Uterus (tissue), 4 donors: ENCODE results near the gene VAMP7. TPM values are rescaled to one million over a fixed set of nuclear protein-coding genes. Genes with fewer than 3 reads are reported as not detected.
"Not testable (repeated sequence)": the region's sequence is repeated elsewhere in the genome, so short reads cannot be mapped to it uniquely, and the experiment has no call there.

ENCODE experiments used
- DNase-seq, 2 donors: peaks; one replicate each; pipeline ENCODE4 v3.0.0-alpha.2; 2019 to 2020
- H3K27ac ChIP-seq, 2 donors: fragments of 200-600 bp; sonication (generic); 1 replicate in 1 of 2; 2 replicates in 1 of 2; pipeline ENCODE4 v1.5.1; 2016 to 2018
- H3K27me3 ChIP-seq, 2 donors: fragments of 200-600 bp; sonication (generic); one replicate each; pipeline ENCODE4 v1.5.1; 2018 to 2019; ENCODE audit warnings: control low read depth in 1 of 2
- H3K36me3 ChIP-seq, 2 donors: fragments of 200-600 bp; sonication (generic); one replicate each; pipeline ENCODE4 v1.5.1; 2019; ENCODE audit warnings: control low read depth in 1 of 2
- H3K4me1 ChIP-seq, 2 donors: fragments of 200-600 bp; sonication (generic); one replicate each; pipeline ENCODE4 v1.5.1; 2018 to 2019; ENCODE audit warnings: control low read depth in 1 of 2
- H3K4me3 ChIP-seq, 2 donors: fragments of 200-600 bp; sonication (generic); 1 replicate in 1 of 2; 2 replicates in 1 of 2; pipeline ENCODE4 v1.5.1; 2018 to 2019; ENCODE audit warnings: mild to moderate bottlenecking in 1 of 2
- H3K9me3 ChIP-seq, 2 donors: fragments of 200-600 bp; sonication (generic); one replicate each; pipeline ENCODE4 v1.5.1; 2019; ENCODE audit warnings: control low read depth in 1 of 2
- CTCF ChIP-seq, 4 experiments: fragments of 200-600 bp in 2 of 4; fragments of 450-650 bp in 2 of 4; sonication (generic) in 2 of 4; IDR thresholded peaks; one replicate each; pipeline ENCODE4 v1.5.1; 2016 to 2019; ENCODE audit warnings: antibody characterized with exemption in 4 of 4, mild to moderate bottlenecking in 2 of 4, moderate library complexity in 1 of 4
- POLR2A ChIP-seq, 2 donors: fragments of 450-650 bp; IDR thresholded peaks; one replicate each; pipeline ENCODE4 v1.6.1; 2016; ENCODE audit warnings: antibody characterized with exemption in 2 of 2, mild to moderate bottlenecking in 1 of 2, moderate library complexity in 1 of 2
- intact Hi-C: fragments of 100-400 bp; cut with DNase I; formaldehyde crosslinking; loops from one replicate; pipeline ENCODE4 v1.15.1; 2023; ENCODE audit warnings: low total_unique reads
- total RNA-seq, 4 donors: library from RNA; depleted of rRNA in 3 of 4; stranded (reverse); fragments of >200 nt in 3 of 4; gene quantifications; one replicate each; pipeline versions ENCODE4 v1.1.0 to v1.2.4, GENCODE V29; 2014 to 2023
- donor health status: DM: yes; HTN: yes; CAD: no.

Gene VAMP7
- total RNA-seq, 4 donors from 2014 or later, result 23.2 to 38.9 (median 34.5) TPM

GRCh38 chrX:155899366-155899765 is 18.2 kb downstream of the VAMP7 start:
- Histone ChIP-seq H3K36me3 (no peaks in the 10 kb centered on the region), H3K27ac (no peak overlapping the region), H3K9me3 (no peaks in the 10 kb centered on the region), H3K4me1 (no peaks in the 10 kb centered on the region), H3K27me3 (no peaks in the 10 kb centered on the region), H3K4me3 (no peak overlapping the region)
- DNase-seq, result no peak
- intact Hi-C loops, result no loop called here
- TF ChIP-seq POLR2A (IDR thresholded peaks at IDR 0.05) (no peak), CTCF (IDR thresholded peaks at IDR 0.05) (no peak)

GRCh38 chrX:155900765-155901164 is 19.6 kb downstream of the VAMP7 start:
- Histone ChIP-seq H3K4me3 (no peak overlapping the region), H3K9me3 (no peaks in the 10 kb centered on the region), H3K27ac (no peak overlapping the region), H3K4me1 (no peaks in the 10 kb centered on the region), H3K27me3 (no peaks in the 10 kb centered on the region), H3K36me3 (no peaks in the 10 kb centered on the region)
- no peak for DNase-seq
- TF ChIP-seq CTCF (IDR thresholded peaks at IDR 0.05) (no peak), POLR2A (IDR thresholded peaks at IDR 0.05) (no peak)
- intact Hi-C loops, result no loop called here

GRCh38 chrX:155907661-155908060 is 26.5 kb downstream of the VAMP7 start:
- DNase-seq, result not testable (repeated sequence)

GRCh38 chrX:155923200-155923599 is 42.1 kb downstream of the VAMP7 start:
- H3K4me3 ChIP-seq, result no peak overlapping the region
- no peak for TF ChIP-seq CTCF (IDR thresholded peaks at IDR 0.05)
- TF ChIP-seq POLR2A (IDR thresholded peaks at IDR 0.05), result no peak
- H3K4me1 ChIP-seq, result no peaks in the 10 kb centered on the region
- no peaks in the 10 kb centered on the region for H3K27me3 ChIP-seq
- no peak overlapping the region for H3K27ac ChIP-seq
- no peak for DNase-seq
- no peaks in the 10 kb centered on the region for H3K36me3 ChIP-seq
- H3K9me3 ChIP-seq, result no peaks in the 10 kb centered on the region
- intact Hi-C loops, result no loop called here

More at GRCh38 chrX:155907661-155908060, 26.5 kb downstream of the VAMP7 start:
- H3K9me3 ChIP-seq, intact Hi-C loops, H3K27ac ChIP-seq, H3K36me3 ChIP-seq, H3K27me3 ChIP-seq, H3K4me3 ChIP-seq, H3K4me1 ChIP-seq: not testable (repeated sequence)

- H3K36me3 ChIP-seq, H3K27me3 ChIP-seq, H3K4me3 ChIP-seq, DNase-seq, intact Hi-C loops, H3K4me1 ChIP-seq, H3K9me3 ChIP-seq, H3K27ac ChIP-seq: not testable (repeated sequence)
Observed at GRCh38 chrX:155930852-155931618, 49.9 kb downstream of the VAMP7 start.

GRCh38 chrX:155938132-155938531 is 57.0 kb downstream of the VAMP7 start:
- no peak overlapping the region for H3K27ac ChIP-seq
- H3K4me3 ChIP-seq, result no peak overlapping the region
- H3K9me3 ChIP-seq, result no peaks in the 10 kb centered on the region
- H3K27me3 ChIP-seq, result no peaks in the 10 kb centered on the region
- H3K36me3 ChIP-seq, result no peaks in the 10 kb centered on the region
- TF ChIP-seq POLR2A (IDR thresholded peaks at IDR 0.05) (no peak), CTCF (IDR thresholded peaks at IDR 0.05) (no peak)
- intact Hi-C loops, result no loop called here
- H3K4me1 ChIP-seq, result no peaks in the 10 kb centered on the region
- DNase-seq, result no peak
